HG03025 (cell line): Measurements from ENCODE around the gene C6orf62.
"Not testable (repeated sequence)": the region's sequence is repeated elsewhere in the genome, so short reads cannot be mapped to it uniquely, and the experiment has no call there.

Experiments
- ATAC-seq: cut with Tn5 transposase; IDR thresholded peaks from one replicate; pipeline ENCODE4 v1.9.1; 2021; ENCODE audit warnings: mild to moderate bottlenecking, moderate library complexity; ENCODE audit not compliant: unreplicated experiment, low FRiP score

Gene C6orf62

GRCh38 chr6:24702720-24703282 lies 16.2 kb downstream of the C6orf62 start:
- no peak for ATAC-seq

GRCh38 chr6:24699521-24700359 lies 19.2 kb downstream of the C6orf62 start:
- ATAC-seq: no peak

- ATAC-seq: no peak
Measured at GRCh38 chr6:24696097-24696496, 22.9 kb downstream of the C6orf62 start.

GRCh38 chr6:24695635-24696034 lies 23.3 kb downstream of the C6orf62 start:
- ATAC-seq: not testable (repeated sequence)

- no peak for ATAC-seq
Measured at GRCh38 chr6:24694198-24694597, 24.8 kb downstream of the C6orf62 start.

GRCh38 chr6:24692848-24693592 lies 25.9 kb downstream of the C6orf62 start:
- ATAC-seq: no peak

GRCh38 chr6:24692415-24692814 lies 26.5 kb downstream of the C6orf62 start:
- no peak for ATAC-seq

- no peak for ATAC-seq
Measured at GRCh38 chr6:24692003-24692402, 27.0 kb downstream of the C6orf62 start.

- ATAC-seq: no peak
Measured at GRCh38 chr6:24691550-24691949, 27.4 kb downstream of the C6orf62 start.

GRCh38 chr6:24690593-24690992 lies 28.4 kb downstream of the C6orf62 start:
- ATAC-seq: no peak

GRCh38 chr6:24689964-24690363 lies 29.0 kb downstream of the C6orf62 start:
- ATAC-seq: no peak

- no peak for ATAC-seq
Measured at GRCh38 chr6:24686946-24687345, 32.0 kb downstream of the C6orf62 start.

GRCh38 chr6:24686408-24686807 lies 32.5 kb downstream of the C6orf62 start:
- ATAC-seq: no peak

- ATAC-seq: no peak
Measured at GRCh38 chr6:24683297-24684296, 35.4 kb downstream of the C6orf62 start.

GRCh38 chr6:24680582-24680981 lies 38.4 kb downstream of the C6orf62 start:
- ATAC-seq: no peak

- ATAC-seq: not testable (repeated sequence)
Measured at GRCh38 chr6:24678792-24679352, 40.1 kb downstream of the C6orf62 start.

GRCh38 chr6:24673625-24674024 lies 45.3 kb downstream of the C6orf62 start:
- ATAC-seq: no peak

GRCh38 chr6:24672620-24673182 lies 46.3 kb downstream of the C6orf62 start:
- ATAC-seq: no peak

GRCh38 chr6:24671077-24671476 lies 47.9 kb downstream of the C6orf62 start:
- ATAC-seq: not testable (repeated sequence)
